GM10248 (cell line): ENCODE measurements around the gene ACOT2.
"Not testable (repeated sequence)": the region's sequence is repeated elsewhere in the genome, so short reads cannot be mapped to it uniquely, and the experiment has no call there.

ENCODE experiments used
- CTCF ChIA-PET: fragments of 300-600 bp; sonication (Branson Sonifier 250); formaldehyde crosslinking; extraction: SDS; loops from one replicate; lab custom pipeline; 2021; ENCODE audit warnings: antibody characterized with exemption; lab: Yijun Ruan, JAX
- POLR2A ChIA-PET: fragments of 350-650 bp; sonication (Branson Sonifier 250); formaldehyde crosslinking; extraction: SDS; loops from one replicate; lab custom pipeline; 2020; ENCODE audit warnings: antibody characterized with exemption; lab: Yijun Ruan, JAX
- DNase-seq: peaks from one replicate; pipeline ENCODE4 v3.0.0; 2012; ENCODE audit errors: extremely low spot score
- TF ChIP-seq, protein P1 (sequence below): IDR thresholded peaks from 2 replicates; pipeline ENCODE4 v1.5.1; 2012; ENCODE audit warnings: mild to moderate bottlenecking, low read depth; ENCODE audit errors: extremely low read depth, missing control alignments, control extremely low read depth

Gene ACOT2, protein sequence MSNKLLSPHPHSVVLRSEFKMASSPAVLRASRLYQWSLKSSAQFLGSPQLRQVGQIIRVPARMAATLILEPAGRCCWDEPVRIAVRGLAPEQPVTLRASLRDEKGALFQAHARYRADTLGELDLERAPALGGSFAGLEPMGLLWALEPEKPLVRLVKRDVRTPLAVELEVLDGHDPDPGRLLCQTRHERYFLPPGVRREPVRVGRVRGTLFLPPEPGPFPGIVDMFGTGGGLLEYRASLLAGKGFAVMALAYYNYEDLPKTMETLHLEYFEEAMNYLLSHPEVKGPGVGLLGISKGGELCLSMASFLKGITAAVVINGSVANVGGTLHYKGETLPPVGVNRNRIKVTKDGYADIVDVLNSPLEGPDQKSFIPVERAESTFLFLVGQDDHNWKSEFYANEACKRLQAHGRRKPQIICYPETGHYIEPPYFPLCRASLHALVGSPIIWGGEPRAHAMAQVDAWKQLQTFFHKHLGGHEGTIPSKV

DNA sequence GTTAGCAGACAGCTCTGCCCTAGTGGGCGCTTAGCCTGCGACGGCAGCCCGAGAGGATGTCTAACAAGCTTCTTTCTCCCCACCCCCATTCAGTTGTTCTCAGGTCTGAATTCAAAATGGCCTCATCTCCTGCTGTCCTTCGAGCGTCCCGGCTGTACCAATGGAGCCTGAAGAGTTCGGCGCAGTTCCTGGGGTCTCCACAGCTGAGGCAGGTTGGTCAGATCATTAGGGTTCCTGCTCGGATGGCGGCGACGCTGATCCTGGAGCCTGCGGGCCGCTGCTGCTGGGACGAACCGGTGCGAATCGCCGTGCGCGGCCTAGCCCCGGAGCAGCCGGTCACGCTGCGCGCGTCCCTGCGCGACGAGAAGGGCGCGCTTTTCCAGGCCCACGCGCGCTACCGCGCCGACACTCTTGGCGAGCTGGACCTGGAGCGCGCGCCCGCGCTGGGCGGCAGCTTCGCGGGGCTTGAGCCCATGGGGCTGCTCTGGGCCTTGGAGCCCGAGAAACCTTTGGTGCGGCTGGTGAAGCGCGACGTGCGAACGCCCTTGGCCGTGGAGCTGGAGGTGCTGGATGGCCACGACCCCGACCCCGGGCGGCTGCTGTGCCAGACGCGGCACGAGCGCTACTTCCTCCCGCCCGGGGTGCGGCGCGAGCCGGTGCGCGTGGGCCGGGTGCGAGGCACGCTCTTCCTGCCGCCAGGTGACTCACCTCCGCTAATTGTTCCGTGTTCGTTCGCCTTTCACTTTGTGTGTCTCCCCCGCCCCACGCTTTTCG is at the start of gene ACOT2:
ACOT2 (plus strand) TSS at position 29 of the 774 bp plus-strand sequence; CDS start at position 57, 28 bp downstream.
- DNase-seq, result peak; percentile 81
- ChIA-PET POLR2A (interaction anchor here (0.5 to 0.7 kb wide), 2 partner anchors 10 to 128 kb away, joined by 3 to 10 read pairs; no protein-coding TSS in a partner anchor), CTCF (interaction anchor here (0.7 to 4.6 kb wide), 16 partner anchors 10 to 401 kb away, joined by 3 to 38 read pairs (median 4); partner anchors contain the start of genes ACOT6 and HEATR4)

DNA sequence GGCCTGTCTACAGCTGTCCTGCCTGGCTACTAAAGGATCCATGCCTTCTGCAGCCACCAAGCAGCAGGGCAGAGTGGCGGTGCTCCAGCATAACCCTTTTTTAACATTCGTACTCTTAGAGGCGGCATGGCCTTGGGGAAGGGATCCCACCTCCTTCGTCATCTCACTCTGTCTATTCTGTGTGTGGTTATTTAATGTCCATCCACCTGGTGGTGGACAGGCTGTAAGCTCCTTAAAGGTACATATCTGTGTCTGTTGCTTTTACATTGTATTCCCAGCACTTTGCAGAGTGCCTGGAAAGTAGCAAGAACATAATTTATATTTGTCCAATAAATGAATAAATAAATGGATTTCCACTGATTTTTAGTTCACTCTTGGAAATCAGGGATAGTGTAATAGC is 47.8 kb upstream of the ACOT2 start:
- CTCF ChIA-PET, result interaction anchor here (0.7 to 3.9 kb wide), 9 partner anchors 9 to 208 kb away, joined by 3 to 30 read pairs (median 3); partner anchors contain the start of gene HEATR4
- POLR2A ChIA-PET, result interaction anchor here (0.9 kb wide), 1 partner anchor 237 kb away, joined by 3 read pairs; no protein-coding TSS in a partner anchor
- TF ChIP-seq, protein P1, sequence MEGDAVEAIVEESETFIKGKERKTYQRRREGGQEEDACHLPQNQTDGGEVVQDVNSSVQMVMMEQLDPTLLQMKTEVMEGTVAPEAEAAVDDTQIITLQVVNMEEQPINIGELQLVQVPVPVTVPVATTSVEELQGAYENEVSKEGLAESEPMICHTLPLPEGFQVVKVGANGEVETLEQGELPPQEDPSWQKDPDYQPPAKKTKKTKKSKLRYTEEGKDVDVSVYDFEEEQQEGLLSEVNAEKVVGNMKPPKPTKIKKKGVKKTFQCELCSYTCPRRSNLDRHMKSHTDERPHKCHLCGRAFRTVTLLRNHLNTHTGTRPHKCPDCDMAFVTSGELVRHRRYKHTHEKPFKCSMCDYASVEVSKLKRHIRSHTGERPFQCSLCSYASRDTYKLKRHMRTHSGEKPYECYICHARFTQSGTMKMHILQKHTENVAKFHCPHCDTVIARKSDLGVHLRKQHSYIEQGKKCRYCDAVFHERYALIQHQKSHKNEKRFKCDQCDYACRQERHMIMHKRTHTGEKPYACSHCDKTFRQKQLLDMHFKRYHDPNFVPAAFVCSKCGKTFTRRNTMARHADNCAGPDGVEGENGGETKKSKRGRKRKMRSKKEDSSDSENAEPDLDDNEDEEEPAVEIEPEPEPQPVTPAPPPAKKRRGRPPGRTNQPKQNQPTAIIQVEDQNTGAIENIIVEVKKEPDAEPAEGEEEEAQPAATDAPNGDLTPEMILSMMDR, result no peak
- no peak for DNase-seq

DNA sequence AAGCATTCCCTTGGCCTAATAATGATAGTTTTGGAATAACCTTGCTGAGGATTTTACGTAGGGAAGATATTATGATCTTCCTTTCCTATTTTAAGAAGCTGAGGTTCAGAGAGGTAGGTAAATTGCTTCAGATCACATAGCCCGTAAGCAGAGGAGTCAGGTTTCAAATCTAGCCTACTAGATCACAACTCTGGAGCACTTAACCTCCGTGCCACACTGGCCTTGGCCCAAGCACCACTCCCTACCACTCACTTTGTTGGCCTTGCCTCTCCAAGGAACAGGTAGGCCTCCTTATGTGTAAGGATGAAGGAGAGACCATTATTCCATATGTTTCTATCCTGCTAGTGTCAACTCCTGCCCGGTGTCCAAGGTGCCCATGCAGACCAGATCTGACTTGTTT is 44.5 kb upstream of the ACOT2 start:
- POLR2A ChIA-PET, result no interaction called here
- CTCF ChIA-PET, result interaction anchor here (1.1 to 3.9 kb wide), 2 partner anchors 16 to 42 kb away, joined by 3 to 30 read pairs; no protein-coding TSS in a partner anchor
- no peak for DNase-seq
- TF ChIP-seq, protein P1, result no peak

DNA sequence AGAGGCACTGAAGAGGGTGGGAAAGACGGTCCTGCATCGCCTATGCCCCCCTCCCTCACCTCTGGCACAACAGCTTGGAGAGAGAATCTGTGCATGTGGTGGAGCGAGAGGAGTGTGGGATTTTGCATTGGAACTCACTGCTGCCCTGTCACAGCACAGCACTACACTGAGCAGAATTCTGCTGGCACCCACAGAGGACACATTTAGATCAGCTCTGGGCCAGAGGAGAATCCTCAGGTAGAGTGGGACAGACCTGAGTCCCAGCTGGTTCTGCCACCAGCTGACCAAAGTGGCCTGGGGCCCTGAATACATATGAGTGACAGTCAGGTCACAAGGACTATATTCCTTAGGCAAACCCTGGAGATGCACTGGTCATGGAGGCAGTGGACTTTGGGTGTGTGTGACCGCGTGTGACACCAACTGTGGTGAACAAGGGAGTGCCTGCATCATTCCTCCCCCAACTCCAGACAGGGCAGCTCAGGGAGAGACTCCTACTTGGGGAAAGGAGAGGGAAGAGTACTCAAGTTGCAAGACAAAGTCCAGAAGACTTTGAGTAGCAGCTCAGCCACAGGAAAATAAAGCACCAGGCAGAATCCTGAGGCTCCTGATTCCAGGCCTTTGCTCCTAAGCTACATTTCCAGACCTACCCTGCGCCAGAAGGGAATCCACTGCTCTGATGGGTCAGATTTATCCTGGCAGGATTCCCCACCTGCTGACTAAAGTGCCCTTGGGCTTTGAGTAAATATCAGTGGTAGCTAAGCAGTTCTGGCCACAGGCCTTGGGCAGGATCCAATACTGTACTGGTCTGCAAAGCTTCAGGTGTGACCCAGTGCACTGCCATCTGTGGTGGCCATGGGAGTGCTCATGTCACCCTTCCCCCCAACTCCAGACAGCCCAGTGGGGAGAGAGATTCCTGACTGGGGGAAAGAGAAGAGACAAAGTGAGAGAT is 42.7 kb upstream of the ACOT2 start:
- DNase-seq, result no peak
- TF ChIP-seq, protein P1, result no peak
- ChIA-PET CTCF (interaction anchor here (1.1 to 4.0 kb wide), 3 partner anchors 18 to 42 kb away, joined by 3 to 24 read pairs (median 3); partner anchors contain the start of gene ACOT2), POLR2A (no interaction called here)

DNA sequence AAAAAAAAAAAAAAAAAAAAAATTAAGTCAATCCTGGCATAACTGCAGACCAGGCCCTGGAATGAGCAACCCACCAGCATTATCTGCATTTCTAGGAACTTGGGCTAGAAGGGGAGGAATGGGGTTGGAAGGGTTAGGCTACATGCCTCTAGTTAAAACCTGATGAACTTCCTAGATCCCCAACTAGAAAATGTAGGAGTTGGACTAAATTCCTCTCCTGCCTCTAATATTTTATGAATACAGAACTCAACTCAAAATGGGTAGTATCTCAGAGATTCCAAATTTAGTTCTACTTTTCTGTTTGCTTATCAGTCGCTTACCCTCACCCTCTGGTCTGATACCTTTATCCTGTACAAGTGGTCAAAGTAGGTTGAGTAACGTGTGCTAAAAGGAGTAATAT is 39.7 kb upstream of the ACOT2 start:
- DNase-seq, POLR2A ChIA-PET: not testable (repeated sequence)
- CTCF ChIA-PET, result interaction anchor here (4.0 kb wide), 1 partner anchor 21 kb away, joined by 24 read pairs; no protein-coding TSS in a partner anchor

DNA sequence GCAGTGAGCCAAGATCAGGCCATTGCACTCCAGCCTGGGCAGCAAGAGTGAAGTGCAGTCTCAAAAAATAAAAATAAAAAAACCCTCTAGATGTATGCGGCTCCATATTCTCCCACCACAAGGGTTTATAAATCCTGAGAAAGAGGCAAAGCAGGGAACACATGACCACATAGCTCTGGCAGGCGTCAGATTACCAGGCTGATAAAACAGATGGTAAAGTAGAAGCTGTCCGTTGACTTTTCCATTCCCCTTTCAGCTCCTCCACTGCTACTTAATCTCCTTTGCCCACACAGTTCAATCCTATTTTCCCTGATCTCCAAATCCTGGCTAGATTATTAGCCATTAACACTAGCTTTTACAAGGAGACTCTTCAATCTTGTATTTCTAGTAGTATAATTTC is 37.0 kb upstream of the ACOT2 start:
- DNase-seq, CTCF ChIA-PET, POLR2A ChIA-PET: not testable (repeated sequence)

DNA sequence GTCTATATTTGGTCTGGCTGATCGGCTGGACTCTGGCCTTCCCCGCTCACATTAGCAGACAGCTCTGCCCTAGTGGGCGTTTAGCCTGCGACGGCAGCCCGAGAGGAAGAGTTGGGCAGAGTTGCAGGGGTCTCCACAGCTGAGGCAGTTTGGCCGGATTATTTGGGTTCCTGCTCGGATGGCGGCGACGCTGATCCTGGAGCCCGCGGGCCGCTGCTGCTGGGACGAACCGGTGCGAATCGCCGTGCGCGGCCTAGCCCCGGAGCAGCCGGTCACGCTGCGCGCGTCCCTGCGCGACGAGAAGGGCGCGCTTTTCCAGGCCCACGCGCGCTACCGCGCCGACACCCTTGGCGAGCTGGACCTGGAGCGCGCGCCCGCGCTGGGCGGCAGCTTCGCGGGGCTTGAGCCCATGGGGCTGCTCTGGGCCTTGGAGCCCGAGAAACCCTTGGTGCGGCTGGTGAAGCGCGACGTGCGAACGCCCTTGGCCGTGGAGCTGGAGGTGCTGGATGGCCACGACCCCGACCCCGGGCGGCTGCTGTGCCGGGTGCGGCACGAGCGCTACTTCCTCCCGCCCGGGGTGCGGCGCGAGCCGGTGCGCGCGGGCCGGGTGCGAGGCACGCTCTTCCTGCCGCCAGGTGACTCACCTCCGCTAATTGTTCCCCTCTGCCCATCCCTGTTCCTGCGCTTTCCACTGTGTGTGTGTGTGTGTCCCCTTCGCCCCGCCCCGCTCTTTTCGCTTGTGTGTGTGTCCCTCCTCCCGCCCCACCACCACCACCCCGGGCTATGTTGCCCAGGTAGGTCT is 31.6 kb upstream of the ACOT2 start:
- DNase-seq, POLR2A ChIA-PET: not testable (repeated sequence)
- CTCF ChIA-PET, result interaction anchor here (1.8 kb wide), 1 partner anchor 29 kb away, joined by 4 read pairs; no protein-coding TSS in a partner anchor
